ENCODE measurements around the gene KDM1B. TPM values are rescaled to one million over a fixed set of nuclear protein-coding genes. Genes with fewer than 3 reads are reported as not detected.
"Not testable (repeated sequence)": the region's sequence is repeated elsewhere in the genome, so short reads cannot be mapped to it uniquely, and the experiment has no call there.

KDM1B gene
- total RNA-seq, 1 experiment from 2014 or later: 21.2 TPM

- H3K27me3 Mint-ChIP-seq (ENCODE audit: insufficient read depth, unreplicated experiment): no peaks in the 10 kb centered on the region
- ChIA-PET POLR2A (no interaction called here), CTCF (no interaction called here)
- peaks cover 42% of the 10 kb centered on the region for H3K36me3 Mint-ChIP-seq (ENCODE audit: insufficient read depth, unreplicated experiment)
- BruUV-seq (replicated peaks): no TSS peak
- intact Hi-C loops (cut with micrococcal nuclease): no loop called here
- H3K4me1 Mint-ChIP-seq (ENCODE audit: insufficient read depth, unreplicated experiment): no peaks in the 10 kb centered on the region
- no peak overlapping the region for H3K27ac Mint-ChIP-seq (ENCODE audit: low read depth, unreplicated experiment)
- H3K9me3 Mint-ChIP-seq (ENCODE audit: unreplicated experiment): no peaks in the 10 kb centered on the region
- DNase-seq (ENCODE audit: unreplicated experiment): no peak
- no peak overlapping the region for H3K4me3 Mint-ChIP-seq (ENCODE audit: unreplicated experiment)
- TF ChIP-seq CTCF (IDR thresholded peaks at IDR 0.05; ENCODE audit: unreplicated experiment): no peak
Observed at GRCh38 chr6:18204691-18205090, 49.5 kb downstream of the KDM1B start.

- intact Hi-C loops (cut with micrococcal nuclease): no loop called here
- no TSS peak for BruUV-seq (replicated peaks)
- DNase-seq (ENCODE audit: unreplicated experiment): no peak
Observed at GRCh38 chr6:18206591-18206990, 51.4 kb downstream of the KDM1B start.

GRCh38 chr6:18207438-18207837 is 52.2 kb downstream of the KDM1B start:
- intact Hi-C loops (cut with micrococcal nuclease): no loop called here
- no peak for DNase-seq (ENCODE audit: unreplicated experiment)
- BruUV-seq (replicated peaks): no TSS peak
- H3K9me3 Mint-ChIP-seq (ENCODE audit: unreplicated experiment): no peaks in the 10 kb centered on the region
- no peak for TF ChIP-seq CTCF (IDR thresholded peaks at IDR 0.05; ENCODE audit: unreplicated experiment)
- peaks cover 33% of the 10 kb centered on the region for H3K36me3 Mint-ChIP-seq (ENCODE audit: insufficient read depth, unreplicated experiment)
- ChIA-PET CTCF (no interaction called here), POLR2A (no interaction called here)
- no peaks in the 10 kb centered on the region for H3K4me1 Mint-ChIP-seq (ENCODE audit: insufficient read depth, unreplicated experiment)
- no peak overlapping the region for H3K4me3 Mint-ChIP-seq (ENCODE audit: unreplicated experiment)
- H3K27ac Mint-ChIP-seq (ENCODE audit: low read depth, unreplicated experiment): no peak overlapping the region
- H3K27me3 Mint-ChIP-seq (ENCODE audit: insufficient read depth, unreplicated experiment): no peaks in the 10 kb centered on the region

More at GRCh38 chr6:18206591-18206990, 51.4 kb downstream of the KDM1B start:
- Mint-ChIP-seq H3K27ac (ENCODE audit: low read depth, unreplicated experiment) (no peak overlapping the region), H3K27me3 (ENCODE audit: insufficient read depth, unreplicated experiment) (no peaks in the 10 kb centered on the region), H3K36me3 (ENCODE audit: insufficient read depth, unreplicated experiment) (peaks cover 35% of the 10 kb centered on the region), H3K4me1 (ENCODE audit: insufficient read depth, unreplicated experiment) (no peaks in the 10 kb centered on the region), H3K9me3 (ENCODE audit: unreplicated experiment) (no peaks in the 10 kb centered on the region), H3K4me3 (ENCODE audit: unreplicated experiment) (no peak overlapping the region)
- TF ChIP-seq CTCF (IDR thresholded peaks at IDR 0.05; ENCODE audit: unreplicated experiment): no peak
- POLR2A ChIA-PET: no interaction called here
- CTCF ChIA-PET: interaction anchor here (0.6 to 0.7 kb wide), 2 partner anchors 59 to 787 kb away, joined by 3 to 4 read pairs; no protein-coding TSS in a partner anchor

GRCh38 chr6:18207949-18208348 is 52.7 kb downstream of the KDM1B start:
- no peaks in the 10 kb centered on the region for H3K4me1 Mint-ChIP-seq (ENCODE audit: insufficient read depth, unreplicated experiment)
- H3K27ac Mint-ChIP-seq (ENCODE audit: low read depth, unreplicated experiment): no peak overlapping the region
- no peaks in the 10 kb centered on the region for H3K9me3 Mint-ChIP-seq (ENCODE audit: unreplicated experiment)
- TF ChIP-seq CTCF (IDR thresholded peaks at IDR 0.05; ENCODE audit: unreplicated experiment): no peak
- BruUV-seq (replicated peaks): no TSS peak
- no peaks in the 10 kb centered on the region for H3K27me3 Mint-ChIP-seq (ENCODE audit: insufficient read depth, unreplicated experiment)
- ChIA-PET CTCF (interaction anchor here (0.5 kb wide), 1 partner anchor 451 kb away, joined by 4 read pairs; no protein-coding TSS in a partner anchor), POLR2A (interaction anchor here (0.5 kb wide), 1 partner anchor 47 kb away, joined by 3 read pairs; no protein-coding TSS in a partner anchor)
- no peak for DNase-seq (ENCODE audit: unreplicated experiment)
- H3K4me3 Mint-ChIP-seq (ENCODE audit: unreplicated experiment): no peak overlapping the region
- H3K36me3 Mint-ChIP-seq (ENCODE audit: insufficient read depth, unreplicated experiment): peaks cover 33% of the 10 kb centered on the region
- intact Hi-C loops (cut with micrococcal nuclease): no loop called here

- ChIA-PET POLR2A (interaction anchor here (0.7 to 1.5 kb wide), 2 partner anchors 13 to 105 kb away, joined by 3 to 4 read pairs; no protein-coding TSS in a partner anchor), CTCF (interaction anchor here (1.4 kb wide), 1 partner anchor 54 kb away, joined by 4 read pairs; no protein-coding TSS in a partner anchor)
- BruUV-seq (replicated peaks); H3K27me3 Mint-ChIP-seq (ENCODE audit: insufficient read depth, unreplicated experiment); H3K4me1 Mint-ChIP-seq (ENCODE audit: insufficient read depth, unreplicated experiment); intact Hi-C loops (cut with micrococcal nuclease); H3K27ac Mint-ChIP-seq (ENCODE audit: low read depth, unreplicated experiment); DNase-seq (ENCODE audit: unreplicated experiment); H3K4me3 Mint-ChIP-seq (ENCODE audit: unreplicated experiment); H3K9me3 Mint-ChIP-seq (ENCODE audit: unreplicated experiment): not testable (repeated sequence)
- H3K36me3 Mint-ChIP-seq (ENCODE audit: insufficient read depth, unreplicated experiment): peaks cover 35% of the 10 kb centered on the region
Observed at GRCh38 chr6:18208778-18209177, 53.6 kb downstream of the KDM1B start.

Data from MCF 10A (cell line).